Right renal cortex interstitium (tissue), 3 donors: ENCODE data around the gene RYR2. TPM values are rescaled to one million over a fixed set of nuclear protein-coding genes. Genes with fewer than 3 reads are reported as not detected.
A peak's percentile ranks its signal among the peaks of the same experiment; 100 is the strongest.

ENCODE experiments used
- DNase-seq, 3 donors: peaks; one replicate each; pipeline ENCODE4 v3.0.0-alpha.2; 2013; ENCODE audit warnings: low read depth in 3 of 3, low spot score in 2 of 3
- polyA plus RNA-seq, 3 donors: library from polyadenylated mRNA; unstranded; fragments of 120-200 nt; gene quantifications; one replicate each; pipeline ENCODE4 v1.2.1, GENCODE V29; 2013; ENCODE audit not compliant: insufficient read length in 3 of 3

RYR2 gene
- polyA plus RNA-seq, 3 donors, result 1.2 to 2.3 (median 1.4) TPM

DNA sequence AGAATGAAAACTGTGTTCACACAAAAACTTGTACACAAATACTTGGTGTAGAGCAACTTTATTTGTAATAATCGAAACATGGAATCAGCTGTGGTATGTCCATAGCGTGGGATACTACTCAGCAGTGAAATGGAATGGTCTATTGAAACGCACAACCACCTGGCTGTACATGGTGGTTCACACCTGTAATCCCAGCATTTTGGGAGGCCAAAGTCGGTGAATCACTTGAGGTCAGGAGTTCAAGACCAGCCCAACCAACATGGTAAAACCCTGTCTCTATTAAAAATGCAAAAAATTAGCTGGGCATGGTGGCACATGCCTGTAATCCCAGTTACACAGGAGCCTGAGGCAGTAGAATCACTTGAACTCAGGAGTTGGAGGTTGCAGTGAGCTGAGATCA is 356.8 kb downstream of the RYR2 start:
- no peak for DNase-seq

DNA sequence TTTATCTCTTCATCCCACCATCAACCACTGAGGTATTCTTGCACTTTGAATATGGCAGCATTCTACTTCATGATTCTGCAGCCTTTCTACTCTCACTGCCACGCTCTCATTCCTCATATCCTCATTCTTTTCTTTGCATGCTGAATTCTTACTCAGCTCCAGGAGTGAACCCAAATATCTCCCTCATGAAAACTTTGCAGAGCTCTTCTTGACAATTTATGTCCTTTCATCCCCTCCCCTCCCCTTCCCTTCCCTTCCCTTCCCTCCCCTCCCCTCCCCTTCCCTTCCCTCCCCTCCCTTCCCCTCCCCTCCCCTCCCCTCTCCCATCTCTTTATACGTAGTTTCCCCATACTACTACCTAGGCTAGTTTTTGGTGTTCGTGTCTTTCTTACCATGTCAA is 363.9 kb downstream of the RYR2 start:
- no peak for DNase-seq

DNA sequence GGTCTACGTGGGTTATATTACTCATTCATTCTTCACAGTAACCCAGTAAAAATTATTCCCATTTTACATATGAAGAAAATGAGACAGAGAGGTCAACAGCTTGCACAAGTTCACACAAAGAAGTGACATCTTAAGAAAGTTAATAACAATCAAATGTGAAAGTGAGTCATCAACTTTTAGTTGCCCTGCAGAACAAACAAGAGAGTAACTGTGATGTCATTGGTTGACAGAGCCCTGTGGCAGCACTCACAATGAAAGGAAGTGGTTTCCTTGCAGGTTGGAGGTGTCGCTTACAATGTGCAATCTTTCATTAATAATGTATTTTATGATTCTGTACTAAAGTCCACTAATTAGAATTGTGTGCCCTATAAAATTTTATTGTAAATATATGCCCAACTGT is 369.6 kb downstream of the RYR2 start:
- DNase-seq, result no peak

DNA sequence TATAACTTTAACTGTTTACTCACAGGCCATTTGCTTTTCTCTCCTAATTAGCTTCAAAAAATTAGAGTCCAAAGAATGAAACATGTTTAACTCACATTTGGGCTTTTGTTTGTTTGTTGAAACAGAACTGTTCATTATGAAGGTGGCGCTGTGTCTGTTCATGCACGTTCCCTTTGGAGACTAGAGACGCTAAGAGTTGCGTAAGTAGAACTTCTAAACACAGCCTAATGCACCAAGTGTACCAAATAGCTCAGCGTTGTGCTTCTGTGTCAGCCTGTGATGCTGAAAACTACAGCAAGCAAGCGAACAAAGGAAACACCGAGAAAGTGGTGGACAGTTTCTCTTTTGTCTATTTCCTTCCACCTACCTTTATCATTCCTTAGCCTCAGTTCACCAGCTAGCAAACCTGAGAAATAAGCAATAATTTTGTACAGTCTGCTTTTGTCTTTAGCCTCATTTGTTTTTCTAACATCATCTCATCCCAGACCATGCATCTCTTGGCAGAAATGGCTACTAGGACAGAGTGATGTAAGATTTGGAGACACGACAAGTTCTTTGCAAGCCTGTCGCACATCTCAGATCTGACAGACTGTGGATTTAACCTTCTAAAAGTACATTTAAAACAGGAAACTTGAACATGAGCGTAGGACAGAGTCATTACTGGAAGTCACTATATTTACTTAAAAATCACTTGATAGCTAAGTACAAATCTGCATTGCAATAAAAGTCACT is 375.1 kb downstream of the RYR2 start:
- DNase-seq, result no peak

DNA sequence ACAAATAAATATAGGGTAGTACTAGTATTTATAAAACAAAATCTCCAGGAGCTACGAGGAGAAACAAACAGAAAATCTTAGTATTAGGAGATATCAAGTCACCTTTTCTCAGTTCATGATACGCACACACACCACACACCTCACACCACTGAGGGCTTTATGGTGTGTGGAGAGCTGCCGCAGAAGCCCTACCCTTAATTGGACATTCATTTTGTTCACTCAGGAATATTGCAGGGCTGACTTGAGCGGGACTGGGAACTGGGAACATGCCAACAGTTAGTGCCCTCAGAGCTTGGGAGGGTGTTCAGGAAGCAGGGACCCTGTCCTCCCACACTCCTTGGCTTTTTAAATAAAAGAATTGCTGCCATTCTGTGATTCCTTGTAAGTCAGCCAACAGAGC is 386.8 kb downstream of the RYR2 start:
- DNase-seq, result no peak

DNA sequence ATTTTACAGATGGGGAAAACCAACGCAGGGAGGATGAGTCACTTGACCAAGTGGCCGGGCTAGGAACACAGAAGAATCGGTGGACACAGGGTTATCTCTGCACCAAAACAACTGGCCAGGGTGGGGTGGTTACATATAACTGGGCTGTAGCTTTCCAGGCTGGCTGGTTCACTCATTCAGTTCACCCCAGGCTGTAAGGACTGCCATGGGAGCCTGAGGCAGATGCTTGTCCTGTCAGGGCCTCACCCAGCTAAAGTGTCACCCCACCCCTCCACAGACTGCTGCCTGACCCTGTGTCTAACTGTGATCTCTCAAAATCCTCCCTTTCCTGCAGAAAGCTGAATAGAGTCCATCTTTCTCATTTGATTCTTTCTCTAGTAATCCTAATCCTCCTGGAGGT is 387.3 kb downstream of the RYR2 start:
- no peak for DNase-seq

DNA sequence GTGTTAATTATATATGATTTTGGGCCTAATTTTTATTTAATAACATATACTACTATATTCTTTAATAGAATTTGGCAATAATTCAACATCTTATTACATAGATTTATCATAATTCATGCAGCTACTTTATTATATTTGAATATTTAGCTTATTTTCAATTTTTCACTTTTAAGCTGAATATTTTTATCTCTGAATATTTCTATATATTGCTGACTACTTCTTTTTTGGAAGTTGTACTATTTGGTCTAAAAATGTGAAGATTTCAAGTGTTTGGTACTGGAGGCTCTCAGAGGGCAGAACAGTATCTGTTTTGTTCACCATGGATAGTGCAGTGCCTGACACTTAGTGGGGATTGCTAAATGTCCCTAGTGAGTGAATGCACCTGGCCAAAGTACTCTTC is 389.5 kb downstream of the RYR2 start:
- no peak for DNase-seq

DNA sequence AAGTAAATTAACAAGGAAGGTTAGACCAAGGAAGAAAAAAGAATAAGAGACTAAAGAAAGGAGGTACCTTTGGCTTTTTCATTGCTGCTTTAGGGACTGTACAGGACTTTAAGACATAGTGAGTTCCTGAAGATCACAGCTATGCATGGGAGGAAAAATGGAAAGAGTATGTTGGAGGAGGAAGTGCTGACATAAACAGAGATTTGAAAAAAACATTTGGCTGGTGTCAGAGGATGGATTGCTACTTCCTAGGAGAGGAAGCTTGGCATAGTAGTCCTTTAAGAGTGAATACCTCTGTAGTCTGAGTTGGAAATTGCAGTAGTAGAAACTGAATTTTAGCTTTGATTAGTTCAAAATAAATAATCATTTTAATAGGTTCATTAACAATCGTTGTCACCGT is 398.4 kb downstream of the RYR2 start:
- DNase-seq, result no peak

DNA sequence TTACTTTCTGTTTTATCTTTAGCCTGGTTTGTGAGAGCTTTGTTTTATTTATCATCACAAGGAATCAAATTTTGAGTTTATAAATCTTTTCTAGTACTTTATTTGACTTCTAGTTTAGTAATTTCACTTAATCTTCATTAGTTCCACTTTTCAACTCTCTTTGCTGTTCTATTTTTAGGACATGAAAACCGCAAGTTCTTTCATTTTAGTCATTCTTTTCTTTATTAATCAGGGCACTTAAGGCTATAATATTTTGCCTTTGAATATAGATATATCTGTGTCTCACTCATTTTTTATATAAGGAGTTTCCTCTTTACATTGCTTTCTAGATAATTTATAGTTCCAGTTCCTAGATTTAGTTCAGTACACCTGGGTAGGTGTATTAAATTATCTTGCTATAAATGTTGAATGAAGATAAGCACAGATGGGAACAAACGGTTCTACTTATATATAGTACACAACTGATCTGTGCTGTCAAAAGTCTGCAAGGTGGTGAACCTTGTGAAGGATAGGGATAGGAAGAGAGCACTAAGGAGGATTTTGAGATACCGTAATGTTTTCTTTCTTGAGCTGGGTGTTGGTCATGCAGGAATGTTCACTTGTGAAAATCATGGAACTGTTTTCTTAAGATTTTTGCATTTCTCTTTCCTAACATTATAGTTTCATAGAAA is 402.3 kb downstream of the RYR2 start:
- DNase-seq, result no peak

DNA sequence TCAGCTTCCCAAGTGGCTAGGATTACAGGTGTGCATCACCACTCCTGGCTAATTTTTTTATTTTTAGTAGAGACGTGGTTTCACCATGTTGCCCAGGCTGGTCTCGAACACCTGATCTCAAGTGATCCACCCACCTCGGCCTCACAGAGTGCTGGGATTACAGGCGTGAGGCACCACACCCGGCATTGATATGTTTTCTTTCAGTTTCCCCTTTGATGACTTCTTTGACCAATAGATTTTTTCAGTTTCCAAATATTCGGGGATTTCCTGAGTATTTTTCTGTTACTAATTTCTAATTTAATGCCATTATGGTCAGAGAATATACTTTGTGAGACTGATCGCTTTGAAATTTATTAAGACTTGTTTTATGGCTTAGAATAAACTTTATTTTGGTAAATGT is 406.1 kb downstream of the RYR2 start:
- DNase-seq, result no peak

DNA sequence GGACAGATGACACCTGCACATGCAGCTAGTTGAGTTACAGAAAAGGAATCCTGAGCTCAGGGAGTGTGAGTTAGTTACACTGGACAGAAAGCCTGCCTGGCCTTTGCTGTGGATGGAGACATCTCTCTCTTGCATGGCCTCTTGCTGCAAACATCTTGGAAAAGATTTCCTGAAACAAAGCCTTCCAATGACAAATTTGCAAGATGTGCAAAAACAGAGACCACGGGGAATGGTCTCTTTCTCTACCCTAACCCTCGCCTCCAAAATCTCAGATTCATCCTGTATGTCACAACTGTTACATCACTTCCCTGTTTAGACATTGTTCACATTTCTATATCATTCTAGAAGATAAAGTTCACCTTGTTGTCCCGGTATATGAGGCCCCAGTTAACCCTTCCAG is 415.6 kb downstream of the RYR2 start:
- no peak for DNase-seq

DNA sequence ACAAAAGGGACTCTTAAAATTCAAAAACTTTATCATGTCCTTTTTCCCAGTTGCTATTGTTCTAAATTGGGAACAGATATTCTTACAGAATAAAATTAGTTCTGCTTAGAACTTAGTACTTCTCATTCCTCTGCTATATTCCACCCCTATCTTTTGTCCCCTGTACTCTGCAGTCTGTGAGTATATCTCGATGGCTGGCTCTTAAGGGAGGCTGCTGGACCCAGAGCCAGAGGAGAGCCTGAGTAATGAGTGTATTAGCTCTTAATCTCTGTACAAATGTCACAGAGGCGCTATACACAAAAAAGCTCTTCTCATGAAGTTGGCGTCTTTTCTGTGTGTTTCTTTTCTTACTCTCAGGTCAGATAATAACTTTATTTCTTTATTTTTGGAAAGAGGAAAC is 425.3 kb downstream of the RYR2 start:
- DNase-seq, result no peak

DNA sequence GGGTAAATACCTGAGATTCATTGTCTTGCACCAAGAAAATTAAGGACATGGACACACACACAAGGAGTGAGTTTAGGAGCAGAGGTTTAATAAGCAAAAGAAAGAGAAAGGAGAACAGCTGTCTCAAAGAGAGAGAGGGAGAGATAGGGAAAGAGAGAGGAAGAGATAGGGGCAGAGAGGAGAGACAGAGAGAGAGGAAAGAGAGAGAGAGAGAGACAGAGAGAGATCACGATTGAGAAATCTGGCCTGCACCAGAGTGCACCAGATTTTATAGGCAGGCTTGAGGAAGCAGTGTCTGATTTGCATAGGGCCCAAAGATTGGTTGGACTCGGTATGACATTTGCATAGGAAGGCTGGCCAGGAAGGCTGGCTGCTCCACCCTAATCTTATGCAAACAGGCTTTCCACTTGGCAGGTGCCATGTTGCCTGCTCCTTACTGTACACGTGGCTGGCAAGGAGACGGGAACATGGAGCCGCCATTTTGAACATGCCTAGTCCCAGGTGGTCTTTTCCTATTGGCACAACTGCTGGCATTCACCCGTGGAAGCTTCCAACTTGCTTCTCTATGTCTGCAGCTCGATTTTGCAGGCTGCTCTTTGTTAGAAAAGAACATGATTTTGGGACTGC is 428.8 kb downstream of the RYR2 start:
- no peak for DNase-seq

DNA sequence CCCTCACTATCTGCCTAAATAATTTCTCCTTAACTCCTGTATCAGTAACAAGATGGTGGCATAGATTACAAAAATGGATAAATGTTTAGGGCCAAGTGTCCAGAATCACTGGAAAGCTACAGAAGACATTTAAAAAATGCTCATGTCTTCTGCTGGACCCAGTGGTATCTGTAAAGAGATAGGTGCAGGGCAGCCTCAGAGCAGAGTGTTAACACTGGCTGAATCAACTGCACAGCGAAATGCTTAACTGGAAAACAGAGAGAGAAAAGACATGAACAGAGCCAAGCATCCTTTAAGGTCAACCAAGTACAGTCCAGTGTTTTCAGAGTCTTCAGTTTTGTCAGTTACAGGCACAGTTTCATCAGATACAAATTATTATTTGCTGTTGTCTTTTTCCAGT is 429.4 kb downstream of the RYR2 start:
- DNase-seq, result no peak

DNA sequence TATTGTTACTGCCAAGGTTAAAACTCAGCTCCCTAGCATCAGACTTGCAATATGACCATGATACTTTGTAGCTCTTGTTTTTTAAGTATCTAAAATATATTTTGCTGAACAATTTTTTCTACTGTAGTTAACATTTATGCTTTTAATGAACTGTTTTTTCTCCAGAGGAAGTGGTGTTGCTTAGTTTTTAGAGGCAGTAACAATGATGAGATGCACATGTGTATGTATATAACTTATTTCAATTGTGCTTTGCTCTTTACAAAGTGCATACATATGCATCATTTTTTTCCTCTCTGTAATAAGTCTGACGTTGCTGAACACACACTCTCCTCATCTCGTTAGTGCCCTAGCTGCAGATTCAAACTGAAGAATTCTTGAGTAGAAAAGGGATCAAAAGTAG is 430.0 kb downstream of the RYR2 start:
- DNase-seq, result peak in 1 of 3 donors; percentile 9

DNA sequence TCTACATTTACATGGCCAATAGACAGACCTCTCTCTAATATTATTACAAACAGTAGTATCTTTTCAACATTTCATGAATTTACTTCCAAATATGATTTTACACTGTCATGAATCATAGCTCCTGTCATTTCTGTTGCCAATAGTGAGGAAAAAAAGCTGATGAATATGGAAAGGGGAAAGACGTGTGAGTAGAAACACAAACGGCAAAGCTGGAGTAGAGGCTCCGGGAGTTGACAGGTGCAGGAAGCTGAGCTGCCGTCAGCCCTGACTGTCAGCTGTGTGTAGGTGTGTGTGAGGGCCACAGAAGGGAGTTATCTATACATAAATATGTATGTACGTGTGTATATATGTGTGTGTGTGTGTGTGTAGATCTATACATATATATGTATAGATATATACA is 431.9 kb downstream of the RYR2 start:
- no peak for DNase-seq

DNA sequence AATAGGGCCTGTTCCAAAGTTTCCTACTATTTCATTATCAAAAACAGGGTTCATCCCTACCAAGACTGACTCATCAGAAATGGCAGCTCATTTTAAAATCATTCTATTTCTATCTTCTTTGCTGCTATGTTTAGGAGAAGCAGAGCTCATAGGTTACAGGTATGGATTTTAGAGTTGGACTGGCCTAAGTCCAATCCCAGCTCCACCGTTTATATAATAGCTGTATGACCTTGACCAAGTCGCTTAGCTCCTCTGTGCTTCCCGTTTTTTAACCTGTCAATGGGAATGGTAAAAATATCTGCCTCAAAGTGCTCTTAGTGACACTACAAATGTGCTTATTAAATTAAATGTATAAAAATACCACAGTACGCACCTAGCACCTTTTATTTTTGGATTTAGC is 436.1 kb downstream of the RYR2 start:
- no peak for DNase-seq

DNA sequence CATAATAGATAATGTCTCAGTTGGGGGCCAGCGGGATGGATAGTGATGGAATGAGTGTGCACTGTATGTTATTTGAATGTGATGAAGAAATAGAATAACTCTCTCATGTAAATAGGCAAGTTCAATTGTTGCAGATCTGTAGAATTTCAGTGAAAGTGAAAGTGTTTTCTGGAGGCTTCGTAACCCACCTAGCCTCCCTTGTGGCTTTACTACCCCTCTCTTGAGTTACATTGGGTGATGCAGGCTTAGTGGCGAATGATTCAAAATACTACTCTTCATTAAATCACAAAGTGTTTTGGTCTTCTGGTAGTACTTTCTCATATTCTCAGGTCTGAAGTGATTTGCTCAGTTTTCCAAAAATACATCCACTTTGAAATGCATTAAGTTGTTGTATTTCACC is 436.9 kb downstream of the RYR2 start:
- no peak for DNase-seq

DNA sequence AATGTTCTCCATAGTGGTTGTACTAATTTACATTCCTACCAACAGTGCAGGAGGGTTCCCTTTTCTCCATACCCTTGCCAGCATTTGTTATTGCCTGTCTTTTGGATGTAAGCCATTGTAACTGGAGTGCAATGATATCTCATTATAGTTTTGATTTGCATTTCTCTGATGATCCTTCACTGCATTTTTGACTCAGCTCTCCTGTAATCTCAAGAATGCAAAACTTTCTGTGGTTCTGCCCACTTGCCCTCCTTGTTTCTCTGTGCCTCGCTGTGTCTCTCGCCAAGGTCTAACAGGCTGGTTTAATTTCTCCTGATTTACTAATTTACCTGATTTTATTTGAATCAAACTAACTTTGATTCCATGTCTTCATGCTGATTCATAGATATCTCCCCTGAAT is 440.8 kb downstream of the RYR2 start:
- no peak for DNase-seq

DNA sequence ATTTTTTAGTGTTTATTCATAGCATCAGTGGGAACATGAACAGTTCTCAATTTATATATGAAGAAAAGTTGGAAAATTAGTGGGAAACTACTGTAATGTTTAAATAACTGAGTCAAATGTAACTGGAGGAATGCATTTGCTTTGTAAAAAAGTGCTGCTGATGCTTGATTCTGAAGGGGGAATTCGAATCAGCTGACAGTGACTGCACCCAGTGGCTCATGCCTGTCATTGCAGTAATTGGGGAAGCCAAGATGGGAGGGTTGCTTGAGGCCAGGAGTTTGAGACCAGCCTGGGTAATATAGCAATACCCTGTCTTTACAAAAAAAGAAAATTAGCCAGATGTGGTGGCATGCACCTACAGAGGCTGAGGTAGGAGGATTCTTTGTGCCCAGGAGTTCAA is 450.4 kb downstream of the RYR2 start:
- no peak for DNase-seq

DNA sequence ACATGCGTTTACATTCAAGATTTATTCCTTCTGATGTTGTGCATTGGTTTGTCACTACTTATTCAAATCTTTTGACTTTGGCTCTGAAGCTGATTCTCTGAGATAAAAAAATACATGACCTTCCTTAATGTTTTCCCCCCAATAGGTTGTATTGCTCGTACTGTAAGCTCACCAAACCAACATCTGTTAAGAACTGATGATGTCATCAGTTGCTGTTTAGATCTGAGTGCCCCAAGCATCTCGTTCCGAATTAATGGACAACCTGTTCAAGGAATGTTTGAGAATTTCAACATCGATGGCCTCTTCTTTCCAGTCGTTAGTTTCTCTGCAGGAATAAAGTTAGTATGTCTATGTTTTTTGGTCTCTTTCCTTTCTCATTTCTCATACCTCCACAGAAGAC is 458.6 kb downstream of the RYR2 start:
- no peak for DNase-seq

DNA sequence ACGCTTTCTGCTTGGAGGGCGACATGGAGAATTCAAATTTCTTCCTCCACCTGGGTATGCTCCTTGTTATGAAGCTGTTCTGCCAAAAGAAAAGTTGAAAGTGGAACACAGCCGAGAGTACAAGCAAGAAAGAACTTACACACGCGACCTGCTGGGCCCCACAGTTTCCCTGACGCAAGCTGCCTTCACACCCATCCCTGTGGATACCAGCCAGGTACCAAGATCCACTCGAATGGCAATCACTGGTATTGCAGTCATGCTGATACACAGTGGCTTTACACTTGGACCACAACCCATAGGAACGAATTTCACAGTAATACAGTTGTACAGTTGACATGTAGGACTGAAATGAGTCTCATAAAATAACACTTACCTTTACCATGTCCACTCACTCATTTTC is 461.3 kb downstream of the RYR2 start:
- DNase-seq, result no peak
